ENCODE data around the gene RAPH1. TPM values are rescaled to one million over a fixed set of nuclear protein-coding genes. Genes with fewer than 3 reads are reported as not detected.

The RAPH1 gene
- total RNA-seq (2022; extraction: Qiagen RNA extraction; ENCODE audit: low read depth): 4.5 to 7.8 TPM (median 7.4 TPM) in 5 replicates

GRCh38 chr2:203535078-203535783 lies at the start of gene RAPH1:
RAPH1 (minus strand) TSS chr2:203535301; CDS start chr2:203495353, 39,948 bp downstream.

Other genes starting within 250 kb of the RAPH1 start
- gene ABI2, start 206.9 kb downstream of the RAPH1 start, total RNA-seq (2022; extraction: Qiagen RNA extraction; ENCODE audit: low read depth): 39.9 to 64.1 TPM (median 56.7 TPM) in 5 replicates
- not detected in 5 replicates for gene CD28, start 171.3 kb upstream of the RAPH1 start, total RNA-seq (2022; extraction: Qiagen RNA extraction; ENCODE audit: low read depth)